IPS DF 6.9 (cell line): Measurements from ENCODE around the gene SCARB2.

ENCODE experiments used
- DNase-seq: peaks from one replicate; pipeline ENCODE4 v3.0.0-alpha.2; 2013; ENCODE audit warnings: low read depth, low spot score
- H3K27ac ChIP-seq: one replicate; pipeline ENCODE4 v1.5.1; 2013; ENCODE audit warnings: low read length, control low read depth
- H3K27me3 ChIP-seq: 2 replicates; pipeline ENCODE4 v1.6.1; 2013; ENCODE audit warnings: mild to moderate bottlenecking, low read length; ENCODE audit not compliant: control insufficient read depth, insufficient read depth
- H3K36me3 ChIP-seq: 2 replicates; pipeline ENCODE4 v1.6.1; 2013; ENCODE audit warnings: low read length; ENCODE audit not compliant: control insufficient read depth, insufficient read depth
- H3K4me1 ChIP-seq: 2 replicates; pipeline ENCODE4 v1.6.1; 2013; ENCODE audit warnings: low read length; ENCODE audit not compliant: control insufficient read depth, insufficient read depth
- H3K4me3 ChIP-seq: 2 replicates; pipeline ENCODE4 v1.5.1; 2013; ENCODE audit warnings: mild to moderate bottlenecking, low read length
- H3K9me3 ChIP-seq: 2 replicates; pipeline ENCODE4 v1.6.1; 2013; ENCODE audit warnings: low read length, inconsistent platforms; ENCODE audit not compliant: control insufficient read depth, insufficient read depth
- WGBS: extraction: QIAGEN DNeasy Blood & Tissue Kit; methylation state at CpG from one replicate; pipeline ENCODE4 v1.1.7; 2013; ENCODE audit warnings: mixed read lengths, missing lambda C conversion rate; ENCODE audit not compliant: insufficient read length, insufficient coverage; 5-methylcytosine and 5-hydroxymethylcytosine counted together

The SCARB2 gene

DNA sequence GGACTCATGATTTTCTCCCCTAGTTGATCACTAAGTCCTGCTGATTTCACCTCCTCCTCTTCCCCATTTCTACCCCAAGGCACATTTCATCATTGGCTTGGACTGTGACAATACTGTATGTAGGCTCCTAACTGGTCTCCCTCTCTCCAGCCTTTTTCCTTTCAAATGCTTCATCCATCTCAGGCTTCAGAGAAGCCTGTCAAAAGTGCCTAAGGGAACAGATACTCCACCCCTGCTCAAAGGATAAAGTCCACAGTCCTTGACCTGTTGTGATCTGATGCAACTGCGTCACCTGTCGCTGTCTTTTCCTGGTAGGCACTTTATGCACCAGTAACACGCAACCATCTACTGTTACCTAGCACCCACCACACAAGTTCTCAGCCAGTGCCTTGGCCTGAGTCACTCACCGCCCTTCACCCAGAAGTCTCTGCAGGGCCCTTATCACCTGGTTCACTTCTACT, 12.8 kb downstream of the SCARB2 start:
- no peaks in the 10 kb centered on the region for H3K9me3 ChIP-seq
- no peaks in the 10 kb centered on the region for H3K4me1 ChIP-seq
- no CpG with 5 or more reads among the region's 4 CpGs for WGBS
- no peak overlapping the region for H3K4me3 ChIP-seq
- H3K27me3 ChIP-seq, result no peaks in the 10 kb centered on the region
- H3K27ac ChIP-seq, result no peak overlapping the region
- H3K36me3 ChIP-seq, result no peaks in the 10 kb centered on the region
- no peak for DNase-seq

DNA sequence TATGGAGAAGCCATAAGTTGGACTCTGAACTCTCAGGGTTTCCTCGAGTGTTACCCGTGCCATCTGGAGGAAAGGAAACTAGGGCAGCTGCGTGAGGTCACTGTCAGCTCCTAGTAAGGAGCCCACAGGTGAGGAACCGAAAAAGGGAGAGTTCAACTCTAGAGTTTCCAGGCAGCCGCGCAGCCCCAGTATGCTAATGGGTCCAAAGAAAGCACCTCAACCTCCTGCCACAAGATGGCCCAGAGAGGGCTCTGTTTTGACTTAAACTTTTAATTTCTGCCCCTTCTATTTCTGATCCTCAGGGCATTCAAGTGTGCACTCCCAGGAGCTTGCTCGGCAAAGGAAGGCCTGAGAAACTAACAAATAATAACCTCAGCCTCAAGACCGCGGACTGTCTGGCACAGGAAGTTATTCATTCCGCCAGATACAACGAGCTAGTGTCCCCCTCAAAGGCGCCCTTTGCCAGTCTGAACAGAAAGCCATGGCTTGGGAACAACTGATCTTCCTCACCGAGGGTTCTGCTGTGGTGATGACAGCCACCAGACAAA, 13.9 kb downstream of the SCARB2 start:
- Histone ChIP-seq H3K4me3 (no peak overlapping the region), H3K9me3 (no peaks in the 10 kb centered on the region), H3K36me3 (no peaks in the 10 kb centered on the region), H3K4me1 (no peaks in the 10 kb centered on the region), H3K27me3 (no peaks in the 10 kb centered on the region), H3K27ac (no peak overlapping the region)
- DNase-seq, result no peak
- WGBS, result no CpG with 5 or more reads among the region's 13 CpGs

DNA sequence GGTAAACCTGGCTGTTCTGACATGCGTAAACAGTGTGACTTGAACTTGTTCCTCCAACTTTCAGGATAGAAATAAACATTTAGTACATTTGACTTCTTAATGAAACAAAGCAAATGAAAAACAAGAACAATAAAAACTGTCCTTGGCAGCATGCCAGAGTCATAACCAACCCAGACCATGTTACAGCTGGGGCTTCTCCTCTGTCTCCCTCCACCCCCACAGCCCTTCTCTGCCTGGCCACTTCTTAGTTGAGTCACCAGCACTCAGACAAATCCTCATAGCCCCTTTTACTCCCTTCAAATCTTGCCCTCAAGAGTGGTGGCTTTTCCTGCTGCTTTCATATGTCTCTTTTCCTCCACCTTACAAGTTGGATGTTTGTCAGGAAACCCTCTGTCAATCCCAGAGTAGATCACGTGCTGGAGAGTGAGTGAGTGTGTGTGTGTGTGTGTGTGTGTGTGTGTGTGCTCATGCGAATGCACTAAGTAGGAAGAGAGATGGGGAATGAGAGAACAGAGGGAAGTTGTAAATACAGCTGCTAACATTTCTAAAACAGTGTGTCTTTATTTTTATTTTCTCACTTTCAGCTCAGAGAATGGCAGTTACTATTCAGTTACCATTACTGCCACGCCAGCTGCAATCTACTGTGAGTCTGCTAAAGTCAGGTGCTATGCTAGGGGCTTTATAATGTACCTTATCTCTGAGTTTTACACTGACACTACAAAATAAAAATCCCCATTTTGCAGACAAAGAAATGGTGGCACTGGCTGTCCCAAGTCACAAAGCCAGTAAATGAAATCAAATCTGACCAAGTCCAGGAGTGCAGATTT, 15.0 kb downstream of the SCARB2 start:
- DNase-seq, result no peak
- Histone ChIP-seq H3K27ac (no peak overlapping the region), H3K4me1 (no peaks in the 10 kb centered on the region), H3K4me3 (no peak overlapping the region), H3K36me3 (no peaks in the 10 kb centered on the region), H3K9me3 (no peaks in the 10 kb centered on the region), H3K27me3 (no peaks in the 10 kb centered on the region)
- no CpG with 5 or more reads among the region's 4 CpGs for WGBS

DNA sequence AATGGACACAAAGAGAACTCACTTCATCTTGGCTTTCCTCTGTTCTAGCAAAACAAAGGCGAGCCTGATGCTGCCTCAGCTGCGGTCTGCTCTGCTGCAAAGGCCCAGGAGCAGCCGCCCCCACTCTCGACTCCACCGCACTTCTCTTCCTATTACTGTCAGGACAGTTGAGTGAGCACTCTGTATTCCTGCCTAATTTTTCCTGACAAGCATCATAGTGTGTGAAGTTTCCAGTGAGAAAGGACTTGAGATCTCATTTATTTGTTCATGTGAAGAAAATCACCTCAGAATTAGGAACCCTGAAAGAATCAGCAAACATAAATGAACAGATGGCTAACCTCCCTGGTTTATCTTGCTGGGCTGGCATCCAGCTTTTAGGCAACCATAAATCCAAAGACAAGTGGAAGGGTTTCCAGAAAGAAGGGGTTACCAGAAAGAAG, 15.6 kb downstream of the SCARB2 start:
- Histone ChIP-seq H3K4me1 (no peaks in the 10 kb centered on the region), H3K27me3 (no peaks in the 10 kb centered on the region), H3K9me3 (no peaks in the 10 kb centered on the region), H3K4me3 (no peak overlapping the region), H3K27ac (no peak overlapping the region), H3K36me3 (0 out of 2 replicates have a peak, but pooled peaks cover 1% of the 10 kb centered on the region)
- no CpG with 5 or more reads among the region's 5 CpGs for WGBS
- no peak for DNase-seq

DNA sequence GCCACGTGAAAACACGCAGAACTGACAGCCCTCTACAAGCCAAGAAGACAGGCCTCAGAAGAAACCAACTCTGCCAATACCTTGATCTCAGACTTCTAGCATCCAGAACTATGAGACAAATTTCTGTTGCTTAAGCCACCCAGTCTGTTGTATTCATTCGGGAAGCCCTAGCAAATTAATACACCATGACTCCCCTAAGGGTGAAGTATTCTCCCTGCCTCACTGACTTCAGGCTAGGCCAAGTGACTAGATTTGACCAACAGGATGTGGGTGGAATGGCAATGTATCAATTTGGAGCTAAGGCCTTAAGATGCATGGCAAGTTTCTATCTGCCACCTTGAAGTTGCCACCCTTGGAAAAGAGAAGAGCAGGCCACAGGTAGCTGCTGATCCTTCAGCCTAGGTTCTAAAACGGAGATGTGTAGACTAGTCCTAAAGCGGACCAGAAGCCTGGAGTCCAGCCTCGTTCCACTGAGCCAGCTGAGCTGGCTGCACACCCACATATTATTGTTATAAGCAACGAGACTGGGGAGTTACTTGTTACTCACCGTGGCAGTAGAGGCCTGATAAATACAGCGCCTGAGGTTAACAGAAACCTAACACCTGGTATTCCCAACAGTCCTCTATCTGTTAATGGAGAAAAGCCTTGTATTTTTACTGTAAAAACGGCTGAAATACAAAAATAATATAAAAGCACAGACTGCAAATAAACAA, 16.4 kb downstream of the SCARB2 start:
- no peaks in the 10 kb centered on the region for H3K4me1 ChIP-seq
- H3K9me3 ChIP-seq, result no peaks in the 10 kb centered on the region
- H3K27me3 ChIP-seq, result no peaks in the 10 kb centered on the region
- no peak for DNase-seq
- no peak overlapping the region for H3K27ac ChIP-seq
- no peak overlapping the region for H3K4me3 ChIP-seq
- no CpG with 5 or more reads among the region's 10 CpGs for WGBS
- H3K36me3 ChIP-seq, result 0 out of 2 replicates have a peak, but pooled peaks cover 2% of the 10 kb centered on the region

DNA sequence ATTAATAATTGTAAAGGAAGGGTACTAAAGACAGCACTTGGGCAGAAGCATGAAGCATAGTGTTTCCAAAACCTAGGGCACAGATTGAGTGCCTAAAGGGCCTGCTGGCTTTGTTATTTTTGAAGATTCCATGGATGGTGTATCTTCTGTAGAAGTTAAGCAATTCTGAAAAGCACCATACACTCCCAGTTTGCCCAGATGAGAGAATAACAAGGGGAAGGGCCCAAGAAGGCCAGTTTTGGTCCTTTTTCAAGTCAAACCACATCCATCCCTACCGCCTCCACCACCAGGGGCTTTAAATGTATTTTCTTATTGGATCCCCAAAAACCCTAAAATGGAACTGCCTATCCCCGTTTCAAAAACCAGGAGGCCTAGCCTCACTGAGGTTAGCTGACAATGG, 17.2 kb downstream of the SCARB2 start:
- H3K36me3 ChIP-seq, result 0 out of 2 replicates have a peak, but pooled peaks cover 2% of the 10 kb centered on the region
- WGBS, result no CpG with 5 or more reads among the region's 2 CpGs
- no peaks in the 10 kb centered on the region for H3K4me1 ChIP-seq
- no peaks in the 10 kb centered on the region for H3K9me3 ChIP-seq
- H3K27ac ChIP-seq, result no peak overlapping the region
- H3K27me3 ChIP-seq, result no peaks in the 10 kb centered on the region
- DNase-seq, result no peak
- H3K4me3 ChIP-seq, result no peak overlapping the region

DNA sequence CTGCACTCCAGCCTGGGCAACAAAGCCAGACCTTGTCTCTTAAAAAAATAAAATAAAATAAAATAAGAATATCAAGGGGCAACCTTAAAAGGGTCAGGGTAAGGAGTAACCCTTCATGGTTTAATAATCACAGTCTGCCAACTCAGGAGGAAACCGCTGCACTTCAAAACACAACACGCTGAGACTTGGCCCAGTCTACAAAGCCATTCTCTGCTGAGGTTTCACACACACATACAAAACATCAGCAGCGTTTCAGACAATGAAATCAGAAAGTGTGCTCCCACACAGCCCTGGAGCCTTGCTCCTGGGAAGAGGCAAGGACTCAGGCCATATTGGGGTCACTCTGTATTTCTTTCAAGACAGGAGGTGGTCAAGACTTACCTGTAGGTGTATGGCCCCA, 18.3 kb downstream of the SCARB2 start:
- no CpG with 5 or more reads among the region's 3 CpGs for WGBS
- DNase-seq, result no peak
- Histone ChIP-seq H3K4me3 (no peak overlapping the region), H3K27me3 (no peaks in the 10 kb centered on the region), H3K36me3 (0 out of 2 replicates have a peak, but pooled peaks cover 2% of the 10 kb centered on the region), H3K27ac (no peak overlapping the region), H3K9me3 (no peaks in the 10 kb centered on the region), H3K4me1 (no peaks in the 10 kb centered on the region)

DNA sequence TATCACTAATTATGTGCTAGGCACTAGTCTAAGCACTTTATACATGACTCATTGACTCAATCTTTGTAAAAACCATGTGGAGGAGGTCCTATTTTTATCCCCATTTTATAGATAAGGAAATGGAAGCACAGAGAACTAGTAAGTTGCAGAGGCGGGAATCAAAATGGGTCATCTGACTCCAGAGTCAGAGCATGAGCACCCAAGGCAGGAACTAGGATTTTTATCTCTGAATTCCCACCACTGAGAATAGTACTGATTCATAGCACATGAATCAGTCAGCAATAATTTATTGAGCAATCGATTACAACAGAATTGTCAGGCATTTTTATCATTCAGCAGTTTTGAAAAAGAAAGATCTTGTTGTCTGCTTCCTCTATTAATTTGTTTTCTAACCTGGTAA, 19.3 kb downstream of the SCARB2 start:
- Histone ChIP-seq H3K4me1 (no peaks in the 10 kb centered on the region), H3K9me3 (no peaks in the 10 kb centered on the region), H3K4me3 (no peak overlapping the region), H3K27ac (no peak overlapping the region), H3K27me3 (no peaks in the 10 kb centered on the region), H3K36me3 (0 out of 2 replicates have a peak, but pooled peaks cover 2% of the 10 kb centered on the region)
- no peak for DNase-seq
- no CpG with 5 or more reads among the region's 2 CpGs for WGBS

DNA sequence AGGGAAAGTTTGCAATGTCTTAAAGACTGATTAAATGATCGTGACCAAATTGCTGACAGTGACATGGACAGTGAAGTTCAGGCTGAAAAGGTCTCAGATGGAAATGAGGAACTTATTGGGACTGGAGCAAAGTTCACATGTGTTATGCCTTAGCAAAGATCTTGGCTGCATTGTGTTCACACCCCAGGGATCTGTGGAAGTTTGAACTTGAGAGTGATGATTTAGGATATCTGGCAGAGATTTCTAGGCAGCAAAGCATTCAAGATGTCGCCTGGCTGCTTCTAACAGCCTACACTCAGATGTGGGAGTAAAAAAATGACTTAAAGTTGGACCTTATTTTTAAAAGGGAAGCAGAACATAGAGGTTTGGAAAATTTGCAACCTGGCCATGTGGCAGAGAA, 21.4 kb downstream of the SCARB2 start:
- no peaks in the 10 kb centered on the region for H3K27me3 ChIP-seq
- H3K4me3 ChIP-seq, result no peak overlapping the region
- no peak for DNase-seq
- no peaks in the 10 kb centered on the region for H3K4me1 ChIP-seq
- H3K9me3 ChIP-seq, result no peaks in the 10 kb centered on the region
- H3K36me3 ChIP-seq, result 0 out of 2 replicates have a peak, but pooled peaks cover 2% of the 10 kb centered on the region
- no CpG with 5 or more reads among the region's 2 CpGs for WGBS
- no peak overlapping the region for H3K27ac ChIP-seq

DNA sequence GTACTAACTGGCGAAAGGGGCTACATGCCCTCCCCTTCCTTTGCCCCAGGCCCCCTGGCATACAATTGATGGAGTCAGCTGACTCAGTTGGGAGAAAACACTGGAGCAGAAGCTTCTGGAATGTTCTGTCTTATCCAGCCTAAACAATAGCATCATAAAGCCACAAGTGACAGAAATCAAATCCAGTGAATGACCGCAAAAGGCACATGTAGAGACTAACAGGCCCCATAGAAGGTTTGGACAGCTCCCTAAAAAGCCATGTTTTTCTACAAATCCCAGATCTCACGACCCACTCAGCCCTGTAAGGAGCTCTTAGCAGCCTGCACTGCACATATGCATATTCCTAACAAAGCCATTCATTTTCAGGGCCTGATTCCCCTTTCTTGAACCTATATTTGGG, 25.1 kb downstream of the SCARB2 start:
- H3K4me1 ChIP-seq, result no peaks in the 10 kb centered on the region
- no peak overlapping the region for H3K27ac ChIP-seq
- H3K4me3 ChIP-seq, result no peak overlapping the region
- 0 out of 2 replicates have a peak, but pooled peaks cover 2% of the 10 kb centered on the region for H3K36me3 ChIP-seq
- no peaks in the 10 kb centered on the region for H3K27me3 ChIP-seq
- H3K9me3 ChIP-seq, result no peaks in the 10 kb centered on the region
- no peak for DNase-seq
- WGBS, result no CpG with 5 or more reads among the region's 3 CpGs
